Tibial artery (tissue), 4 donors: ENCODE data around the gene PRKAG3.

Experiments used
- DNase-seq, 2 donors: peaks; one replicate each; pipeline ENCODE4 v3.0.0-alpha.2; 2019
- H3K27ac ChIP-seq, 2 donors: fragments of 200-600 bp; sonication (generic) in 1 of 2; 1 replicate in 1 of 2; 2 replicates in 1 of 2; pipeline ENCODE4 v1.5.1; 2018 to 2019; ENCODE audit warnings: mild to moderate bottlenecking in 1 of 2
- H3K27me3 ChIP-seq, 2 donors: fragments of 200-600 bp; sonication (generic) in 1 of 2; one replicate each; pipeline versions ENCODE4 v1.5.1 to v1.6.0; 2016 to 2019
- H3K36me3 ChIP-seq, 3 donors: fragments of 200-600 bp; sonication (generic) in 2 of 3; one replicate each; pipeline ENCODE4 v1.5.1; 2016 to 2019; ENCODE audit warnings: mild to moderate bottlenecking in 2 of 3
- H3K4me1 ChIP-seq, 4 donors: fragments of 200-600 bp; sonication (generic) in 2 of 4; 1 replicate in 3 of 4; 2 replicates in 1 of 4; pipeline ENCODE4 v1.5.1; 2016 to 2019
- H3K4me3 ChIP-seq, 2 donors: fragments of 200-600 bp; sonication (generic) in 1 of 2; 1 replicate in 1 of 2; 2 replicates in 1 of 2; pipeline ENCODE4 v1.5.1; 2018 to 2019; ENCODE audit warnings: mild to moderate bottlenecking in 2 of 2
- H3K9me3 ChIP-seq, 3 donors: fragments of 200-600 bp; sonication (generic) in 1 of 3; one replicate each; pipeline ENCODE4 v1.5.1; 2016 to 2019
- intact Hi-C: fragments of 100-400 bp; cut with DNase I; formaldehyde crosslinking; loops from one replicate; pipeline ENCODE4 v1.15.0; 2023; ENCODE audit warnings: low total_unique reads
- TF ChIP-seq, protein P1 (sequence below), 2 experiments: fragments of 200-600 bp in 1 of 2; fragments of 450-650 bp in 1 of 2; IDR thresholded peaks; one replicate each; pipeline ENCODE4 v1.5.1; 2017 to 2019; ENCODE audit warnings: antibody characterized with exemption in 2 of 2, mild to moderate bottlenecking in 1 of 2, moderate library complexity in 1 of 2

PRKAG3 gene

DNA sequence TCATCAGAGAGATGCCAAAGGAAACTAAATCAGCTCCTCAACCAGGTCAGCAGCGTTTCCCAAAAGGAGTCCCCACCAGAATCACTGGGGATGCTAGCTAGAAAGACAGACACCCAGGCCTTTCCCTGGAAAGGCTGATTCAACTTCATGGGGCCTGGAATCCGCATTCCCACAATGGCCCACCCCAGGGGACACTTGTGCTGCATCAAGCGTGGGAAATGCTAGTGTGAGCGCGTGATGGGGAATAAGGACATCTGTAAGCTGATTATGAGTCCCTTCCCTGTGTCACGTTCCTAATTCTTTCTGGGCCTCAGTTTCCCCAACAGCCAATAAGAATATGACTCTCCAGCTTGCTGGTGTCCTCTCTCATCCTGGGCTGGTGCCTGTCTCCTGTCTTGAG, 46.9 kb upstream of the PRKAG3 start:
- TF ChIP-seq, protein P1, sequence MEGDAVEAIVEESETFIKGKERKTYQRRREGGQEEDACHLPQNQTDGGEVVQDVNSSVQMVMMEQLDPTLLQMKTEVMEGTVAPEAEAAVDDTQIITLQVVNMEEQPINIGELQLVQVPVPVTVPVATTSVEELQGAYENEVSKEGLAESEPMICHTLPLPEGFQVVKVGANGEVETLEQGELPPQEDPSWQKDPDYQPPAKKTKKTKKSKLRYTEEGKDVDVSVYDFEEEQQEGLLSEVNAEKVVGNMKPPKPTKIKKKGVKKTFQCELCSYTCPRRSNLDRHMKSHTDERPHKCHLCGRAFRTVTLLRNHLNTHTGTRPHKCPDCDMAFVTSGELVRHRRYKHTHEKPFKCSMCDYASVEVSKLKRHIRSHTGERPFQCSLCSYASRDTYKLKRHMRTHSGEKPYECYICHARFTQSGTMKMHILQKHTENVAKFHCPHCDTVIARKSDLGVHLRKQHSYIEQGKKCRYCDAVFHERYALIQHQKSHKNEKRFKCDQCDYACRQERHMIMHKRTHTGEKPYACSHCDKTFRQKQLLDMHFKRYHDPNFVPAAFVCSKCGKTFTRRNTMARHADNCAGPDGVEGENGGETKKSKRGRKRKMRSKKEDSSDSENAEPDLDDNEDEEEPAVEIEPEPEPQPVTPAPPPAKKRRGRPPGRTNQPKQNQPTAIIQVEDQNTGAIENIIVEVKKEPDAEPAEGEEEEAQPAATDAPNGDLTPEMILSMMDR (IDR thresholded peaks at IDR 0.05), result no peak
- Histone ChIP-seq H3K4me3 (no peak overlapping the region), H3K9me3 (no peaks in the 10 kb centered on the region), H3K4me1 (peaks cover 0 to 34% (median 20%) of the 10 kb centered on the region in 4 donors), H3K27ac (no peak overlapping the region), H3K36me3 (no peaks in the 10 kb centered on the region), H3K27me3 (peaks cover 7 to 92% of the 10 kb centered on the region in 2 donors)
- no peak for DNase-seq
- intact Hi-C loops, result no loop called here

- intact Hi-C loops, result no loop called here
- TF ChIP-seq, protein P1 (IDR thresholded peaks at IDR 0.05), result no peak
- no peak overlapping the region for H3K27ac ChIP-seq
Observed at GRCh38 chr2:218877891-218878290, 46.3 kb upstream of the PRKAG3 start.

GRCh38 chr2:218877331-218877730, 45.7 kb upstream of the PRKAG3 start:
- Histone ChIP-seq H3K27me3 (peaks cover 7 to 93% of the 10 kb centered on the region in 2 donors), H3K4me1 (peaks cover 0 to 38% (median 20%) of the 10 kb centered on the region in 4 donors), H3K4me3 (no peak overlapping the region), H3K9me3 (no peaks in the 10 kb centered on the region), H3K36me3 (no peaks in the 10 kb centered on the region), H3K27ac (no peak overlapping the region)
- intact Hi-C loops, result no loop called here
- DNase-seq, result no peak
- TF ChIP-seq, protein P1 (IDR thresholded peaks at IDR 0.05), result no peak

More at GRCh38 chr2:218877891-218878290, 46.3 kb upstream of the PRKAG3 start:
- Histone ChIP-seq H3K36me3 (no peaks in the 10 kb centered on the region), H3K27me3 (peaks cover 7 to 93% of the 10 kb centered on the region in 2 donors), H3K4me3 (no peak overlapping the region), H3K4me1 (peaks cover 0 to 34% (median 19%) of the 10 kb centered on the region in 4 donors), H3K9me3 (no peaks in the 10 kb centered on the region)
- DNase-seq, result no peak

DNA sequence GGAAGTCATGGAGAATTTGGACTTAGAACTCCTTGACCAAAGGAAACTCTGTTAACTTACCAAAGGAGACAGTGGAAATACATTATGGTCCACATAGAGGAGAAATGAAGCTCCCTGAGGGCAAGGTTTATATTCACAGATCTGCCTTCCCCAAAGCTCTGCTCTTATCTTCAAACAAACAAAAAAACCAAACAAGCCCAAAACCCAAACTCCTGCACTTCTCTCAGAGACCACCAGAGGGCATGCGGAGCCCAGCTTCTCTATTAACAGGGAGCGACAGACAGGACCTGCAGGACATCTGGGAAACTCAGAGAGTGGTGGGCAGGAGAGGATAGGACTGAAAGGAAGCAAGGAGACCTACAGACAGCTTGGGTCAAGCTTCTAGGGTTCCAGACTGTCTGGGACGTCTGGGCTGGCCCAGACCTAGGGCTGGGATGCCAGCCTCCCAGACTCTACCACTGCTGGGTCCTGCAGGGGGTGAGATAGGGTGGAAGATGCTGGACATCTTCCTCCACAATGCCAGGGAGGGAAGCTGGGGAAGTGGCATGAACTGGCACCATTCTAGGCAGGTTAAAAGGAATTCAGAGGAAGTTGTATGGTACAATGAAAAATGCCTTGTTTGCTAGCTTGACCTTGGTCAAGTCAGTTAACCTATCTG, 45.1 kb upstream of the PRKAG3 start:
- intact Hi-C loops, result no loop called here
- Histone ChIP-seq H3K36me3 (no peaks in the 10 kb centered on the region), H3K27ac (no peak overlapping the region), H3K4me3 (no peak overlapping the region), H3K27me3 (peaks cover 7 to 93% of the 10 kb centered on the region in 2 donors), H3K9me3 (no peaks in the 10 kb centered on the region), H3K4me1 (peaks cover 0 to 41% (median 22%) of the 10 kb centered on the region in 4 donors)
- TF ChIP-seq, protein P1 (IDR thresholded peaks at IDR 0.05), result peak; percentile 86 to 90
- DNase-seq, result peak in 1 of 2 donors; percentile 67

DNA sequence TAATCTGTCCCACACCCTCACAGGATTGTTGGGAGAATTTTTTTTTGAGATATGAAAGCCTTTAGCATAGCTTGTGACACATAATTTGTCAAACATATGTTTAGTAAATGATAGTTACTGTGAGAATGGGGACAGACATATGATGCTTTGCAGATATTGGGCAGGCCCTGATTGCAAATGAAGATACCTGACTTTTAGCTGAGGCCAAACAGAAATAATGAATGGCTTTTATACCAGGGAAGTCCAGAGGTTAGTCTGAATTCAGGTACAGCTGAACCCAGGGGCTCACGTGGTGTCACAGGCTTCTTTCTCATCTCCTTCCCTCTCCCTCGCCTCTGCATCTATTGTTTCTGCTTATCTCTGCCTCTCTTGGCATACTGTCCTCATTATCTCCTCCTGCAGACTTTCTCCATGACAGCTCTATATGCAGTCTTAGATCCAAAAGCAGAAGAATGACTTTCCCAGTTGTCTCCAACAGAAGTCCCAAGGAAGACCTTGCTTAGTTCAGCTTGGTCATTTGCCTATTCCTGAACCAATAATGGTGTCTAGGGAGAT, 44.2 kb upstream of the PRKAG3 start:
- Histone ChIP-seq H3K27me3 (peaks cover 3 to 93% of the 10 kb centered on the region in 2 donors), H3K9me3 (no peaks in the 10 kb centered on the region), H3K27ac (no peak overlapping the region), H3K4me1 (peaks cover 0 to 47% (median 31%) of the 10 kb centered on the region in 4 donors), H3K4me3 (no peak overlapping the region), H3K36me3 (no peaks in the 10 kb centered on the region)
- DNase-seq, result no peak
- intact Hi-C loops, result no loop called here
- TF ChIP-seq, protein P1 (IDR thresholded peaks at IDR 0.05), result no peak
